HEK293 (cell line): Measurements from ENCODE around the gene VPS29.
"Not testable (repeated sequence)": the region's sequence is repeated elsewhere in the genome, so short reads cannot be mapped to it uniquely, and the experiment has no call there.

Source experiments
- CTCF ChIA-PET: fragments of 350-600 bp; formaldehyde crosslinking; extraction: SDS; loops from one replicate; lab custom pipeline; 2021; ENCODE audit warnings: antibody characterized with exemption; lab: Yijun Ruan, JAX
- POLR2A ChIA-PET: fragments of 300-600 bp; formaldehyde crosslinking; extraction: SDS; loops from one replicate; lab custom pipeline; 2020; ENCODE audit warnings: antibody characterized with exemption, inconsistent platforms; lab: Yijun Ruan, JAX
- H3K27ac ChIP-seq: fragments of 200-500 bp; sonication (Bioruptor generic); 2 replicates; pipeline ENCODE4 v1.5.1; 2014; ENCODE audit warnings: low read depth, low read length, control low read depth, inconsistent platforms; ENCODE audit errors: extremely low read depth
- H3K36me3 ChIP-seq, 2 experiments: fragments of 200-500 bp in 1 of 2; sonication (Bioruptor generic) in 1 of 2; 1 replicate in 1 of 2; 2 replicates in 1 of 2; pipeline ENCODE4 v1.5.1; 2014 to 2017; ENCODE audit warnings: inconsistent platforms in 2 of 2, low read length in 2 of 2; ENCODE audit not compliant: control insufficient read depth in 2 of 2, insufficient read depth in 1 of 2
- H3K4me1 ChIP-seq: fragments of 200-500 bp; sonication (Bioruptor generic); 2 replicates; pipeline ENCODE4 v1.5.1; 2014; ENCODE audit warnings: mild to moderate bottlenecking, low read length, inconsistent platforms; ENCODE audit not compliant: control insufficient read depth, insufficient read depth
- H3K4me3 ChIP-seq: 2 replicates; pipeline ENCODE4 v1.5.1; 2011; ENCODE audit warnings: low read depth, mild to moderate bottlenecking, control low read depth, low read length, moderate library complexity
- H3K9me3 ChIP-seq: fragments of 200-500 bp; sonication (Bioruptor generic); 2 replicates; pipeline ENCODE4 v1.5.1; 2014; ENCODE audit warnings: low read depth, low read length, inconsistent platforms; ENCODE audit not compliant: control insufficient read depth, insufficient read depth
- EGR2 ChIP-seq: fragments of 450-650 bp; formaldehyde crosslinking; IDR thresholded peaks from 2 replicates; pipeline ENCODE4 v1.5.1; 2016; ENCODE audit warnings: low read depth, missing biosample characterization, missing genetic modification characterization
- GLIS2 ChIP-seq: fragments of 450-650 bp; formaldehyde crosslinking; IDR thresholded peaks from 2 replicates; pipeline ENCODE4 v1.5.1; 2016; ENCODE audit warnings: missing biosample characterization, missing genetic modification characterization
- SCRT1 ChIP-seq: fragments of 450-650 bp; formaldehyde crosslinking; IDR thresholded peaks from 2 replicates; pipeline ENCODE4 v1.5.1; 2016; ENCODE audit warnings: missing biosample characterization, missing genetic modification characterization, borderline replicate concordance
- SCRT2 ChIP-seq: fragments of 450-650 bp; formaldehyde crosslinking; IDR thresholded peaks from 2 replicates; pipeline ENCODE4 v1.5.1; 2016; ENCODE audit warnings: missing biosample characterization, missing genetic modification characterization
- SP7 ChIP-seq: fragments of 450-650 bp; formaldehyde crosslinking; IDR thresholded peaks from 2 replicates; pipeline ENCODE4 v1.5.1; 2016; ENCODE audit warnings: missing biosample characterization, missing genetic modification characterization
- ZBTB1 ChIP-seq: fragments of 450-650 bp; formaldehyde crosslinking; IDR thresholded peaks from 2 replicates; pipeline ENCODE4 v1.5.1; 2016; ENCODE audit warnings: missing biosample characterization, missing genetic modification characterization
- ZBTB10 ChIP-seq: fragments of 450-650 bp; formaldehyde crosslinking; IDR thresholded peaks from 2 replicates; pipeline ENCODE4 v1.5.1; 2016; ENCODE audit warnings: missing biosample characterization, missing genetic modification characterization
- ZBTB20 ChIP-seq: fragments of 450-650 bp; formaldehyde crosslinking; IDR thresholded peaks from 2 replicates; pipeline ENCODE4 v1.5.1; 2016; ENCODE audit warnings: missing biosample characterization, missing genetic modification characterization
- ZNF18 ChIP-seq: fragments of 450-650 bp; formaldehyde crosslinking; IDR thresholded peaks from 2 replicates; pipeline ENCODE4 v1.5.1; 2016; ENCODE audit warnings: missing biosample characterization, missing genetic modification characterization
- ZNF335 ChIP-seq: fragments of 450-650 bp; formaldehyde crosslinking; conservative IDR thresholded peaks from 2 replicates; pipeline ENCODE4 v1.5.1; 2016; ENCODE audit warnings: missing biosample characterization, missing genetic modification characterization
- ZNF488 ChIP-seq: fragments of 450-650 bp; formaldehyde crosslinking; IDR thresholded peaks from 2 replicates; pipeline ENCODE4 v1.5.1; 2016; ENCODE audit warnings: missing biosample characterization, missing genetic modification characterization
- ZSCAN16 ChIP-seq: fragments of 450-650 bp; formaldehyde crosslinking; IDR thresholded peaks from 2 replicates; pipeline ENCODE4 v1.5.1; 2016; ENCODE audit warnings: missing biosample characterization, missing genetic modification characterization
- TF ChIP-seq, protein P1 (sequence below): fragments of 450-650 bp; formaldehyde crosslinking; IDR thresholded peaks from 2 replicates; pipeline ENCODE4 v1.5.1; 2016; ENCODE audit warnings: missing biosample characterization, missing genetic modification characterization

Gene VPS29

GRCh38 chr12:110466791-110467190, 35.1 kb downstream of the VPS29 start:
- CTCF ChIA-PET: interaction anchor here (0.6 to 1.3 kb wide), 6 partner anchors 10 to 315 kb away, joined by 3 to 8 read pairs (median 4); partner anchors contain the start of gene ARPC3
- peaks cover 22 to 31% of the 10 kb centered on the region in 2 experiments; a peak in 2 of 3 replicates for H3K36me3 ChIP-seq
- H3K27ac ChIP-seq: no peak overlapping the region
- H3K4me3 ChIP-seq: no peak overlapping the region
- TF ChIP-seq SP7: no peak
- no peak for TF ChIP-seq ZNF335 (tag by site-specific recombination)
- POLR2A ChIA-PET: interaction anchor here (3.2 kb wide), 1 partner anchor 17 kb away, joined by 39 read pairs; the partner anchor contains the start of gene ARPC3
- no peaks in the 10 kb centered on the region for H3K9me3 ChIP-seq
- H3K4me1 ChIP-seq: peaks cover 5% of the 10 kb centered on the region; the same call in 1 of the 2 replicates

GRCh38 chr12:110465765-110466164, 36.1 kb downstream of the VPS29 start:
- H3K4me3 ChIP-seq, H3K27ac ChIP-seq, POLR2A ChIA-PET, H3K4me1 ChIP-seq, H3K9me3 ChIP-seq: not testable (repeated sequence)
- CTCF ChIA-PET: interaction anchor here (0.6 to 1.3 kb wide), 4 partner anchors 9 to 114 kb away, joined by 3 to 10 read pairs (median 6); partner anchors contain the start of gene ARPC3
- H3K36me3 ChIP-seq: peaks cover 26 to 37% of the 10 kb centered on the region in 2 experiments; a peak in 2 of 3 replicates

GRCh38 chr12:110465024-110465423, 36.9 kb downstream of the VPS29 start:
- Histone ChIP-seq H3K4me1 (peaks cover 5% of the 10 kb centered on the region; the same call in 1 of the 2 replicates), H3K36me3 (peaks cover 26 to 42% of the 10 kb centered on the region in 2 experiments; a peak in 2 of 3 replicates), H3K4me3 (no peak overlapping the region), H3K9me3 (no peaks in the 10 kb centered on the region), H3K27ac (no peak overlapping the region)
- TF ChIP-seq ZNF18 (tag by site-specific recombination) (no peak), EGR2 (tag by site-specific recombination) (no peak), ZBTB1 (tag by site-specific recombination) (no peak), ZBTB20 (tag by site-specific recombination) (no peak), SCRT2 (tag by site-specific recombination) (peak; percentile 79), SCRT1 (tag by site-specific recombination) (peak; percentile 53; the same call in 1 of the 2 replicates)
- ChIA-PET POLR2A (no interaction called here), CTCF (interaction anchor here (1.8 kb wide), 1 partner anchor 15 kb away, joined by 10 read pairs; the partner anchor contains the start of gene ARPC3)

DNA sequence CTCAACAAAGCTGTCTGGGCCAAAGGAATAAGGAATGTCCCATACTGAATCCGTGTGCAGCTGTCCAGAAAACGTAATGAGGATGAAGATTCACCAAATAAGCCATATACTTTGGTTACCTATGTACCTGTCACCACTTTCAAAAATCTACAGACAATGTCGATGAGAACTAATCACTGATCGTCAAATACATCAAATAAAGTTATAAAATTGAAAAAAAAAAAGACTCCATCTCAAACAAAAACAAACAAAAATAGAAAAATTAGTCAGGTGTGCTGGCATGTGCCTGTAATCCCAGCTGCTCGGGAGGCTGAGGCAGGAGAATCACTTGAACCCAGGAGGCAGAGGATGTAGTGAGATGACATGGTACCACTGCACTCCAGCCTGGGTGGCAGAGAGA, 40.7 kb downstream of the VPS29 start:
- POLR2A ChIA-PET, H3K4me1 ChIP-seq, H3K4me3 ChIP-seq, H3K27ac ChIP-seq, H3K9me3 ChIP-seq: not testable (repeated sequence)
- peaks cover 48 to 70% of the 10 kb centered on the region in 2 experiments; a peak in 2 of 3 replicates for H3K36me3 ChIP-seq
- CTCF ChIA-PET: interaction anchor here (0.6 to 0.7 kb wide), 3 partner anchors 115 to 811 kb away, joined by 3 read pairs; no protein-coding TSS in a partner anchor

- H3K27ac ChIP-seq: no peak overlapping the region
- H3K4me1 ChIP-seq: no peaks in the 10 kb centered on the region
- no peaks in the 10 kb centered on the region for H3K9me3 ChIP-seq
- H3K4me3 ChIP-seq: no peak overlapping the region
- TF ChIP-seq, protein P1, sequence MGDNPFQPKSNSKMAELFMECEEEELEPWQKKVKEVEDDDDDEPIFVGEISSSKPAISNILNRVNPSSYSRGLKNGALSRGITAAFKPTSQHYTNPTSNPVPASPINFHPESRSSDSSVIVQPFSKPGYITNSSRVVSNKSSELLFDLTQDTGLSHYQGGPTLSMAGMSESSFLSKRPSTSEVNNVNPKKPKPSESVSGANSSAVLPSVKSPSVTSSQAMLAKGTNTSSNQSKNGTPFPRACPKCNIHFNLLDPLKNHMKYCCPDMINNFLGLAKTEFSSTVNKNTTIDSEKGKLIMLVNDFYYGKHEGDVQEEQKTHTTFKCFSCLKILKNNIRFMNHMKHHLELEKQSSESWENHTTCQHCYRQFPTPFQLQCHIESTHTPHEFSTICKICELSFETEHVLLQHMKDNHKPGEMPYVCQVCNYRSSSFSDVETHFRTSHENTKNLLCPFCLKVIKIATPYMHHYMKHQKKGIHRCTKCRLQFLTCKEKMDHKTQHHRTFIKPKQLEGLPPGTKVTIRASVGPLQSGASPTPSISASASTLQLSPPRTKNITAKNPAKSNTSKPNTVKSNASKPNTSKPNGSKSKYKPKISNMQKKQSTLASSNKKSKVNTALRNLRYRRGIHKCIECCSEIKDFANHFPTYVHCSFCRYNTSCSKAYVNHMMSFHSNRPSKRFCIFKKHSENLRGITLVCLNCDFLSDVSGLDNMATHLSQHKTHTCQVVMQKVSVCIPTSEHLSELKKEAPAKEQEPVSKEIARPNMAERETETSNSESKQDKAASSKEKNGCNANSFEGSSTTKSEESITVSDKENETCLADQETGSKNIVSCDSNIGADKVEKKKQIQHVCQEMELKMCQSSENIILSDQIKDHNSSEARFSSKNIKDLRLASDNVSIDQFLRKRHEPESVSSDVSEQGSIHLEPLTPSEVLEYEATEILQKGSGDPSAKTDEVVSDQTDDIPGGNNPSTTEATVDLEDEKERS (tag by site-specific recombination): no peak
- TF ChIP-seq ZSCAN16 (tag by site-specific recombination) (no peak), ZBTB10 (tag by site-specific recombination) (no peak), GLIS2 (tag by site-specific recombination) (no peak), ZNF488 (tag by site-specific recombination) (no peak)
- peaks cover 50 to 71% of the 10 kb centered on the region in 2 experiments; a peak in 2 of 3 replicates for H3K36me3 ChIP-seq
- ChIA-PET POLR2A (interaction anchor here (4.0 kb wide), 1 partner anchor 10 kb away, joined by 13 read pairs; the partner anchor contains the start of genes FAM216A and GPN3), CTCF (interaction anchor here (0.6 to 2.5 kb wide), 6 partner anchors 8 to 690 kb away, joined by 3 to 12 read pairs (median 4); partner anchors contain the start of gene ARPC3)
Observed at GRCh38 chr12:110458756-110459155, 43.2 kb downstream of the VPS29 start.
